ENCODE results near the gene TRIM67. TPM values are rescaled to one million over a fixed set of nuclear protein-coding genes. Genes with fewer than 3 reads are reported as not detected.

The TRIM67 gene
- total and polyA plus RNA-seq, 9 of the 15 experiments (the other 6 are each of a cell fraction or from before 2014, with no cell fraction given) = 0.04 to 0.60 (median 0.31) TPM

DNA sequence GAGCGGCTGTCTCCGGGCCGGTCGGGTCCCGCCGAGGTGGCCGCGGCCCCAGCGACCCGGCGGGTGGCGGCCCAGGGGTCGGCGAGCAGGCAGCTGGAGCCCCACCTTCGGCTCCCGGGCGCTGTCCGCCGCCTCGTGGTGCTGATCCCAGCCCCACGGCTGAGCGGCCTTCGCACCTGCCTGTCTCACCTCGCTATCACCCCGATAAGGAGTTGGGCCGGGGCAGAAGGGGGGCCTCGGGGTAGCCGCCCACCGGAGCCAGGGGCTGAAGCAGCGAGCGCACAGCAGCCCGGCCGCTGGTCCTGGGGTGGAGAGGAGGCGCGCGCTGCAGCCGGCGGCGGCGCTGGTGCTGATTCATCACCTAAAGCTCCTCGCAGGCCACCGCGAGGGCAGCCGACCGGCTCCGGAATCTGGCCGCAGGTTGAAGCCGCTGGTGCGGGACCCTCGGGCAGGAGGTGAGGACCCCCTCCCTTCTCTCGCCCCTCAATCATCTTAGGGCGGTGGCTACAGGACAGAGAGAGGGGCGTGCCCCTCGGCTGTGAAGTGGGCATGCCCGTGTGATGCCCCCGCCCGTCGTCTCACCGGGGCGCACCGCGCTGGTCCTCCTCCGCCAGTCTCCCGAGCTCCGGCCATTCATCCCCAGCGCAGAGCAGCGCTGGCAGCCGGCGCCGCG, 575 bp downstream of the TRIM67 start (continued):
- TF ChIP-seq SRSF1 (IDR thresholded peaks at IDR 0.05; ENCODE audit: low read depth, low read length) = no peak
- TF ChIP-seq, protein P1, sequence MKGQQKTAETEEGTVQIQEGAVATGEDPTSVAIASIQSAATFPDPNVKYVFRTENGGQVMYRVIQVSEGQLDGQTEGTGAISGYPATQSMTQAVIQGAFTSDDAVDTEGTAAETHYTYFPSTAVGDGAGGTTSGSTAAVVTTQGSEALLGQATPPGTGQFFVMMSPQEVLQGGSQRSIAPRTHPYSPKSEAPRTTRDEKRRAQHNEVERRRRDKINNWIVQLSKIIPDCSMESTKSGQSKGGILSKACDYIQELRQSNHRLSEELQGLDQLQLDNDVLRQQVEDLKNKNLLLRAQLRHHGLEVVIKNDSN (CRISPR knock-in tag; IDR thresholded peaks at IDR 0.05) = 0 out of 2 replicates have a peak, but pooled peaks have one; percentile 16
- no peak for TF ChIP-seq TRIM24 (IDR thresholded peaks at IDR 0.05)
- TF ChIP-seq JUNB (CRISPR knock-in tag; conservative IDR thresholded peaks at IDR 0.05) = no peak
- TF ChIP-seq GABPA (tag; conservative IDR thresholded peaks at IDR 0.05; ENCODE audit: low read depth) = no peak
- TF ChIP-seq ZNF699 (CRISPR knock-in tag; IDR thresholded peaks at IDR 0.05; ENCODE audit: insufficient replicate concordance) = no peak
- TF ChIP-seq ZNF184 (CRISPR knock-in tag; IDR thresholded peaks at IDR 0.05) = no peak
- TF ChIP-seq CHD1 (IDR thresholded peaks at IDR 0.05; ENCODE audit: low read length) = no peak
- no peak for TF ChIP-seq TCF7L2 (IDR thresholded peaks at IDR 0.05; ENCODE audit: low read depth, low read length)
- TF ChIP-seq NFRKB (IDR thresholded peaks at IDR 0.05; ENCODE audit: low read depth) = no peak
- TF ChIP-seq, protein P2, sequence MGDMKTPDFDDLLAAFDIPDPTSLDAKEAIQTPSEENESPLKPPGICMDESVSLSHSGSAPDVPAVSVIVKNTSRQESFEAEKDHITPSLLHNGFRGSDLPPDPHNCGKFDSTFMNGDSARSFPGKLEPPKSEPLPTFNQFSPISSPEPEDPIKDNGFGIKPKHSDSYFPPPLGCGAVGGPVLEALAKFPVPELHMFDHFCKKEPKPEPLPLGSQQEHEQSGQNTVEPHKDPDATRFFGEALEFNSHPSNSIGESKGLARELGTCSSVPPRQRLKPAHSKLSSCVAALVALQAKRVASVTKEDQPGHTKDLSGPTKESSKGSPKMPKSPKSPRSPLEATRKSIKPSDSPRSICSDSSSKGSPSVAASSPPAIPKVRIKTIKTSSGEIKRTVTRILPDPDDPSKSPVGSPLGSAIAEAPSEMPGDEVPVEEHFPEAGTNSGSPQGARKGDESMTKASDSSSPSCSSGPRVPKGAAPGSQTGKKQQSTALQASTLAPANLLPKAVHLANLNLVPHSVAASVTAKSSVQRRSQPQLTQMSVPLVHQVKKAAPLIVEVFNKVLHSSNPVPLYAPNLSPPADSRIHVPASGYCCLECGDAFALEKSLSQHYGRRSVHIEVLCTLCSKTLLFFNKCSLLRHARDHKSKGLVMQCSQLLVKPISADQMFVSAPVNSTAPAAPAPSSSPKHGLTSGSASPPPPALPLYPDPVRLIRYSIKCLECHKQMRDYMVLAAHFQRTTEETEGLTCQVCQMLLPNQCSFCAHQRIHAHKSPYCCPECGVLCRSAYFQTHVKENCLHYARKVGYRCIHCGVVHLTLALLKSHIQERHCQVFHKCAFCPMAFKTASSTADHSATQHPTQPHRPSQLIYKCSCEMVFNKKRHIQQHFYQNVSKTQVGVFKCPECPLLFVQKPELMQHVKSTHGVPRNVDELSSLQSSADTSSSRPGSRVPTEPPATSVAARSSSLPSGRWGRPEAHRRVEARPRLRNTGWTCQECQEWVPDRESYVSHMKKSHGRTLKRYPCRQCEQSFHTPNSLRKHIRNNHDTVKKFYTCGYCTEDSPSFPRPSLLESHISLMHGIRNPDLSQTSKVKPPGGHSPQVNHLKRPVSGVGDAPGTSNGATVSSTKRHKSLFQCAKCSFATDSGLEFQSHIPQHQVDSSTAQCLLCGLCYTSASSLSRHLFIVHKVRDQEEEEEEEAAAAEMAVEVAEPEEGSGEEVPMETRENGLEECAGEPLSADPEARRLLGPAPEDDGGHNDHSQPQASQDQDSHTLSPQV (IDR thresholded peaks at IDR 0.05) = no peak
- TF ChIP-seq, protein P3, sequence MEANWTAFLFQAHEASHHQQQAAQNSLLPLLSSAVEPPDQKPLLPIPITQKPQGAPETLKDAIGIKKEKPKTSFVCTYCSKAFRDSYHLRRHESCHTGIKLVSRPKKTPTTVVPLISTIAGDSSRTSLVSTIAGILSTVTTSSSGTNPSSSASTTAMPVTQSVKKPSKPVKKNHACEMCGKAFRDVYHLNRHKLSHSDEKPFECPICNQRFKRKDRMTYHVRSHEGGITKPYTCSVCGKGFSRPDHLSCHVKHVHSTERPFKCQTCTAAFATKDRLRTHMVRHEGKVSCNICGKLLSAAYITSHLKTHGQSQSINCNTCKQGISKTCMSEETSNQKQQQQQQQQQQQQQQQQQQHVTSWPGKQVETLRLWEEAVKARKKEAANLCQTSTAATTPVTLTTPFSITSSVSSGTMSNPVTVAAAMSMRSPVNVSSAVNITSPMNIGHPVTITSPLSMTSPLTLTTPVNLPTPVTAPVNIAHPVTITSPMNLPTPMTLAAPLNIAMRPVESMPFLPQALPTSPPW (CRISPR knock-in tag; IDR thresholded peaks at IDR 0.05) = no peak
- TF ChIP-seq ZNF165 (CRISPR knock-in tag; IDR thresholded peaks at IDR 0.05; ENCODE audit: borderline replicate concordance) = no peak
- TF ChIP-seq, protein P4, sequence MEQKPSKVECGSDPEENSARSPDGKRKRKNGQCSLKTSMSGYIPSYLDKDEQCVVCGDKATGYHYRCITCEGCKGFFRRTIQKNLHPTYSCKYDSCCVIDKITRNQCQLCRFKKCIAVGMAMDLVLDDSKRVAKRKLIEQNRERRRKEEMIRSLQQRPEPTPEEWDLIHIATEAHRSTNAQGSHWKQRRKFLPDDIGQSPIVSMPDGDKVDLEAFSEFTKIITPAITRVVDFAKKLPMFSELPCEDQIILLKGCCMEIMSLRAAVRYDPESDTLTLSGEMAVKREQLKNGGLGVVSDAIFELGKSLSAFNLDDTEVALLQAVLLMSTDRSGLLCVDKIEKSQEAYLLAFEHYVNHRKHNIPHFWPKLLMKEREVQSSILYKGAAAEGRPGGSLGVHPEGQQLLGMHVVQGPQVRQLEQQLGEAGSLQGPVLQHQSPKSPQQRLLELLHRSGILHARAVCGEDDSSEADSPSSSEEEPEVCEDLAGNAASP (IDR thresholded peaks at IDR 0.05) = no peak
- no peak for TF ChIP-seq SMARCC2 (IDR thresholded peaks at IDR 0.05; ENCODE audit: low read depth)
- no peak for TF ChIP-seq CBFA2T2 (conservative IDR thresholded peaks at IDR 0.05)
- no peak for TF ChIP-seq ZZZ3 (IDR thresholded peaks at IDR 0.05)
- TF ChIP-seq POLR3G (IDR thresholded peaks at IDR 0.05; ENCODE audit: extremely low read depth, insufficient read length, insufficient replicate concordance) = no peak

All from K562 (cell line).